HEK293T (cell line): ENCODE measurements around the gene RPL22.

Experiments used
- CTCF ChIA-PET: fragments of 350-600 bp; formaldehyde crosslinking; extraction: SDS; loops from one replicate; lab custom pipeline; 2021; ENCODE audit warnings: antibody characterized with exemption, inconsistent platforms; lab: Yijun Ruan, JAX
- POLR2A ChIA-PET: fragments of 350-600 bp; formaldehyde crosslinking; extraction: SDS; loops from one replicate; lab custom pipeline; 2020; ENCODE audit warnings: antibody characterized with exemption, inconsistent platforms; lab: Yijun Ruan, JAX
- DNase-seq: peaks from one replicate; pipeline ENCODE4 v3.0.0; 2012; ENCODE audit warnings: mixed read lengths; ENCODE audit errors: extremely low spot score
- ARNT ChIP-seq: fragments of 450-650 bp; IDR thresholded peaks from 2 replicates; pipeline ENCODE4 v1.6.1; 2017; ENCODE audit warnings: mild to moderate bottlenecking
- BHLHE40 ChIP-seq: fragments of 450-650 bp; IDR thresholded peaks from 2 replicates; pipeline ENCODE4 v1.6.1; 2016; ENCODE audit warnings: mild to moderate bottlenecking, moderate library complexity, borderline replicate concordance
- ELF4 ChIP-seq: fragments of 450-650 bp; IDR thresholded peaks from 2 replicates; pipeline ENCODE4 v1.6.1; 2017; ENCODE audit warnings: antibody characterized with exemption
- FOXK2 ChIP-seq: fragments of 450-650 bp; IDR thresholded peaks from 2 replicates; pipeline ENCODE4 v1.6.1; 2016; ENCODE audit warnings: mild to moderate bottlenecking
- FOXM1 ChIP-seq: fragments of 450-650 bp; IDR thresholded peaks from 2 replicates; pipeline ENCODE4 v1.6.1; 2017; ENCODE audit warnings: mild to moderate bottlenecking, borderline replicate concordance
- LEF1 ChIP-seq: fragments of 450-650 bp; IDR thresholded peaks from 2 replicates; pipeline ENCODE4 v1.6.1; 2017; ENCODE audit warnings: mild to moderate bottlenecking, borderline replicate concordance
- NFRKB ChIP-seq: fragments of 450-650 bp; IDR thresholded peaks from 2 replicates; pipeline ENCODE4 v1.6.1; 2016; ENCODE audit warnings: mild to moderate bottlenecking, moderate library complexity
- PKNOX1 ChIP-seq: fragments of 450-650 bp; IDR thresholded peaks from 2 replicates; pipeline ENCODE4 v1.6.1; 2016
- SP1 ChIP-seq: fragments of 450-650 bp; IDR thresholded peaks from 2 replicates; pipeline ENCODE4 v1.6.1; 2017
- SUZ12 ChIP-seq: fragments of 450-650 bp; IDR thresholded peaks from 2 replicates; pipeline ENCODE4 v1.6.1; 2016; ENCODE audit warnings: mild to moderate bottlenecking

The RPL22 gene

DNA sequence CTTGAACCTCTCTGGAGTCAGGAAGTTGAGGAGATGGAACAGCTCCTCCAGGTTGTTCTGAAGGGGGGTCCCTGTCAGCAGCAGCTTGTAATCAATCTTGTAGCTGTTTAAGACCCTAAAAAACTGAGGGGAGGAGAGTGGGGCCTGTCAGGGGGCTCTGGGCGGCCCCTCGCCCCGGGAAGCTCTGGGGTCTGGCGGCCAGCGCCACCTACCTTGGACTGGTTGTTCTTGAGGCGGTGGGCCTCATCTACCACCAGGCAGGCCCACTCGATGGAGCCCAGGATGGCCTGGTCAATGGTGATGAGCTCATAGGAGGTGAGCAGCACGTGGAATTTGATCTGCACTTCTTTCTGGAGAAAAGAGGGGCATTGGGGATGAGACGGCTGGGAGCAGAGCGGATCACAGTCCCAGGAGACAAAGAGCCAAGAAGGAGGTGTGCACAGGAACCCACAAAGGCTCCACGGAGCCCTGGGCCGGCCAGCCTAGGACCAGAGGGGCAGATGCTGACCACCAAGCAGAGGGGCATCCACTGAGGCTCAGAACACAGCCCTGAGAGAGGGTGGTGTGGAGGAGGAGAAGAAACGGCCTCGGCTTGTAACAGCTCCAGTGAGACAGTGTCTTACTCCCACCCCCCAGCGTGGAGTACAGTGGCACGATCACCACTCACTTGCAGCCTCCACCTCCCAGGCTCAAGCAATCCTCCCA, 62.7 kb downstream of the RPL22 start:
- ChIA-PET POLR2A (interaction anchor here (1.4 kb wide), 1 partner anchor 9 kb away, joined by 4 read pairs; no protein-coding TSS in a partner anchor), CTCF (interaction anchor here (1.0 kb wide), 1 partner anchor 83 kb away, joined by 3 read pairs; no protein-coding TSS in a partner anchor)
- DNase-seq = no peak
- TF ChIP-seq PKNOX1 (no peak), SP1 (no peak), LEF1 (no peak), FOXK2 (no peak), SUZ12 (no peak), ARNT (no peak), BHLHE40 (no peak), ELF4 (no peak), NFRKB (no peak), FOXM1 (no peak)
